Stimulated activated CD4-positive, alpha-beta T cell treated with anti-CD3 and anti-CD28 coated beads, TNF-alpha, amount 100 ng/mL, for 48 hours (primary cell): ENCODE measurements around the gene TCIRG1.
"Not testable (repeated sequence)": the region's sequence is repeated elsewhere in the genome, so short reads cannot be mapped to it uniquely, and the experiment has no call there.

Experiments used
- DNase-seq, 3 donors: peaks; one replicate each; pipeline ENCODE4 v3.0.0-alpha.2; 2020; ENCODE audit warnings: low read depth in 3 of 3

The TCIRG1 gene, protein sequence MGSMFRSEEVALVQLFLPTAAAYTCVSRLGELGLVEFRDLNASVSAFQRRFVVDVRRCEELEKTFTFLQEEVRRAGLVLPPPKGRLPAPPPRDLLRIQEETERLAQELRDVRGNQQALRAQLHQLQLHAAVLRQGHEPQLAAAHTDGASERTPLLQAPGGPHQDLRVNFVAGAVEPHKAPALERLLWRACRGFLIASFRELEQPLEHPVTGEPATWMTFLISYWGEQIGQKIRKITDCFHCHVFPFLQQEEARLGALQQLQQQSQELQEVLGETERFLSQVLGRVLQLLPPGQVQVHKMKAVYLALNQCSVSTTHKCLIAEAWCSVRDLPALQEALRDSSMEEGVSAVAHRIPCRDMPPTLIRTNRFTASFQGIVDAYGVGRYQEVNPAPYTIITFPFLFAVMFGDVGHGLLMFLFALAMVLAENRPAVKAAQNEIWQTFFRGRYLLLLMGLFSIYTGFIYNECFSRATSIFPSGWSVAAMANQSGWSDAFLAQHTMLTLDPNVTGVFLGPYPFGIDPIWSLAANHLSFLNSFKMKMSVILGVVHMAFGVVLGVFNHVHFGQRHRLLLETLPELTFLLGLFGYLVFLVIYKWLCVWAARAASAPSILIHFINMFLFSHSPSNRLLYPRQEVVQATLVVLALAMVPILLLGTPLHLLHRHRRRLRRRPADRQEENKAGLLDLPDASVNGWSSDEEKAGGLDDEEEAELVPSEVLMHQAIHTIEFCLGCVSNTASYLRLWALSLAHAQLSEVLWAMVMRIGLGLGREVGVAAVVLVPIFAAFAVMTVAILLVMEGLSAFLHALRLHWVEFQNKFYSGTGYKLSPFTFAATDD

DNA sequence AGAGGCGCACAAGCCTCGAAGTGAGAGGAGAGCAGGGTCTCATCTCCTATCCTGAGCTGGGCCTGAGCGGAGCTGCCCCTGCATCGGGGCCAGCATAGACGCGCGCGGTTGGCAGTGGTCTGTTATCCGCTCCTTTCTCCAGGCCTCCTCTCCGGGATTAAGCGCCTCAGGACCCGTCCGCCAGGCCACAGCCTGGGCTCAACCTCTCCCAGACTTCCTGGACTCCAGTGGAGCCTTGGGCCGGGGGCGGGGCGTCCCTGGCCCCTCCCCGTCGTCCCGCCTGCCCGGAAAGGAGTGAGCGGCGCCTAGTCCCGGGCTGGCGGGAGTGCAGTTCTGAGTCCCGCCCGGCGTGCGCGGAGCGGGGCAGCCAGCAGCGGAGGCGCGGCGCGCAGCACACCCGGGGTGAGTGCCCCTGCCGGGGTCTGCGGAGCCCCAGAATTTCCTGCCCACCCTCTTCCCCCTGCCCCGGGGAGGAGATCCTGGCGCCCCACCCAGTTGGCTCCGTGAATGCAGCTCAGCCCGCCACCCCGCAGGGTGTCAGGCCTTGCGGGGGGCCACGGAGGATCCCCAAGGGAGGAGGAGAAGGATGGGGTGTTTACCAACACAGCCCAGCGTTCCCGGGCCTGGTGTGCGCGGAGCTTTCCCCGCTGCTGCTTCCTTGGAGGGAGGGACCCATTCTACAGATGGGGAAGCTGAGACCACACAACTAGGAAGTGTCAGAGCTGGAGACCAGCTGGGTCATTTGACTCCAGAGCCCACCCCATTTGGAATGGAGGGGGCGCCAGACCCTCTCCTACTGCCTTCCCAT lies at the start of gene TCIRG1:
TCIRG1 (plus strand) TSS at position 308 of the 808 bp plus-strand sequence. CDS start 2,247 bp downstream, outside the sequence.
- DNase-seq: peak in 2 of 3 donors; percentile 41 to 59

- not testable (repeated sequence) for DNase-seq
These were observed 48.1 kb upstream of the TCIRG1 start for GRCh38 chr11:67990546-67991346.

- DNase-seq: not testable (repeated sequence)
These were observed 47.3 kb upstream of the TCIRG1 start for GRCh38 chr11:67991347-67992121.

DNA sequence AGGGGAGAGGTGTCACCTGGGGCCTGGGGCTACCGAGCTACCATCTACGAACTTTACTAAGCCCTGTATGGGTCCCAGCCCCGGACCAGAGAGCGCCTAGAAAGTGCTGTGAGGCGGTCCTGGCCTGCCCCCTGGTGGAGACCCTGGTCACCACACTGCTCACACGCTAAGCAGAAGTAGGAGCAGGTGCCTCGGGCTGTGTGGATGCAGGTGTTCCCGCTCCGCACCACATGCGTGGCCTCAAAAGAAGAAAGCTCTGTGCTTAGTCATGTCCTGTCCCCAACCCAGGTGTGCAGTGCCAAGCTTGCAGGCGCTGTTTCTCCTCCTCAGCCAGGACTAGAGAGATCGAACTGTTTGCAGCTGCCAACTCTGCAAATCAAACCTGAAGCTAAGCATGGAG lies 45.0 kb upstream of the TCIRG1 start:
- DNase-seq: peak in 1 of 3 donors; percentile 16

GRCh38 chr11:67994387-67994786 lies 44.4 kb upstream of the TCIRG1 start:
- DNase-seq: not testable (repeated sequence)

GRCh38 chr11:67995129-67995528 lies 43.7 kb upstream of the TCIRG1 start:
- DNase-seq: not testable (repeated sequence)

DNA sequence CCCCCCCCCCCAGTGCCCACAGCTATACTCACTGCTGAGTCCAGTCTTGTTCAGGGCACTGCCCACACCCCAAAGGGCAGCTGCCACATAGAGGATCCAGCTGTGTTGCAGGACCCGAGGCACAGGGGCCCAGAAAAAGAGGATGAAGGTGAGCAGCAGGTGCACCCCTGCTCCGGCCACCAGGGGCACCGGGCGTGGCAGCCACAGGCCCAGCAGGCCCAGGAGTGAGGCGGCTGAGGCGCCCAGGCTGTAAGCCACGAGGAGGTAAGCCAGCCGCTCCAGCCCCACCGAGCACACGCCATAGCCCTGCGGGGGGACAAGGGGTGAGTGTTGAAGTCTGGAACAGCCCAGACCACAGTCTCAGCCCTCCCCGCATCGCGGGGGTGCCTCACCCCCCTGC lies 43.2 kb upstream of the TCIRG1 start:
- DNase-seq: not testable (repeated sequence)

GRCh38 chr11:67996051-67996450 lies 42.8 kb upstream of the TCIRG1 start:
- DNase-seq: no peak

DNA sequence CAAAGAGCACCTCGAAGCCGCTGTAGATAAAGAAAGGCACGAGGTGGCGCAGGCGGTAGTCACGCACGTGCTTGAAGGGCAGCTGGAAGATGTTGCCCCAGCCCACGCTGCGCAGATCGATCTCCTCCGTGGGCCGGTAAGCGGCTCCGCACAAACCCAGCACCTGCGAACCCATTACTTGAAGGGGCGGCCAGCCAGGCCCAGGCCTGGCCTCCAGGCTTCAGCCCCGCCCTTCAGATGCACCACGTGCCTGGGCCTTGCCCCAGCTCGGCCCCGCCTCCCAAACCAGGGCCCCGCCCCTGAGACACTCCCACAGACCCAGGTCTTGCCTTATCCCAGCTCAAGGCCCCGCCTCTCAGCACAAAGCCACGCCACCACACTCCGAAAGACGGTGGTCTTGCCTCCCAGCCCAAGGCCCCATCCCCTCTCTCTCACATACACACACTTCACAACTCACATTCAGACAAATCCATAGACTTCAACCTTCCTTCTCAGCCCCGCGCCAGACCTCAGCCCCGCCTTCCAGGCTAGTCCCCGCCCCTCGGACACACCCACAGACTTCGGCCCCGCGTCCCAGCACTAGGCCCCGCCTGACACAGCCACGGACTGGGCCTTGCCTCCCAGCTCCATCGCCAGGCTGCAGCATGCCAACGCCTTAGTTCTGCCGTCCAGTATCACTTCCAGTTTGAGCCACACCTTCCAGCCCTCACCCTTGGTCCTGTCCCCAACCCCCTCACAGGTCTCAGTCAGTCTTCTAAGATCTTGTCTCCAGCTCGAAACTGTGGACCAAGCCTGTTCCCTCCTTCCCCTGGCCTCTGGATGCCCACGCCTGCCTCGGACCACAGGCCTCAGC lies 42.0 kb upstream of the TCIRG1 start:
- DNase-seq: peak in 1 of 3 donors; percentile 34

GRCh38 chr11:67997475-67997921 lies 41.3 kb upstream of the TCIRG1 start:
- no peak for DNase-seq

GRCh38 chr11:67998150-67999045 lies 40.4 kb upstream of the TCIRG1 start:
- DNase-seq: no peak

GRCh38 chr11:67999201-67999629 lies 39.6 kb upstream of the TCIRG1 start:
- no peak for DNase-seq

- DNase-seq: no peak
These were observed 39.1 kb upstream of the TCIRG1 start for GRCh38 chr11:67999704-68000103.

- DNase-seq: no peak
These were observed 36.3 kb upstream of the TCIRG1 start for GRCh38 chr11:68002575-68002937.

DNA sequence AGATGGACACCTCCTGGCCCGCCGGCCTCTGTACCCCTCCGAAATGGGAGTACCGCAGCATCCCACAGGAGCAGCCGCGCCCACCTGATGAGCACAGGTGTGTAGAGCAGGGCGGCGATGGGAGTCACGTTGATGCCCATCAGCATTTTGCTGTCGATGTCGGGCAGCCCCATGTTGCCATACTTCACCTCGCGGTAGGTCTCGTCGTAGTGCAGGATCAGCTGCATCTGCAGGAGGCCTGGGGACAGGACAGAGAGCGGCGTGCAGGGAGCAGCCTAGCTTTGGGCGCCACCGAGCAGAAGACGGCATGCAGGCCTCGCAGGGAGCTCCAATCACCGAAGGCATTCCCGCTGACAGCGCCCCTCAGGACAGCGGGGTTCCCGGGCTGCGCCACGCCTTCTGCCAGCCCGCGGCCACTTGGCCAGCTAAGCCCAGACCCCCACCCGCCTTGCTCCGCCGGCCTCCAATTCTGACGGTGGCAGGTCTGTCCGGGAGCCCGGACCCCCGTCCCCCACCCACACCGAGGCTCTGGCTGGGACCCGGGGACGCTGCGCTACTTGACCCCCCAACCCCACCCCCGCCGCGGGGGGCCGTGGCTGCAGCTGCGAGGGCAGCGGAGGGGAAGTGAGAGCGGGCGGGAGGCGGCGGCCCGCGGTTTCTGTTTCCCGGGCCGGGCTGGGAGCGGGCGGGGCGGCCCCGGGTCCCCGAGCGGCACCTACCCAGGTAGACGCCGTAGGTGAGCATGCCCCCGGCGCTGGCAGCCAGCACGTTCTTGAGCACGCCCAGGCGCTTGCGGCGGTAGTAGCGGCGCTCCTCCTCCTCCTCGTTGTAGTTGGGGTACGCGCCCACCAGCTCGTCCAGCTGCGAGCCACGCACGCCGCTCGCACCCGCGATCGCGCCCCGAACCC lies 35.6 kb upstream of the TCIRG1 start:
- peak in 1 of 3 donors; percentile 46 for DNase-seq

DNA sequence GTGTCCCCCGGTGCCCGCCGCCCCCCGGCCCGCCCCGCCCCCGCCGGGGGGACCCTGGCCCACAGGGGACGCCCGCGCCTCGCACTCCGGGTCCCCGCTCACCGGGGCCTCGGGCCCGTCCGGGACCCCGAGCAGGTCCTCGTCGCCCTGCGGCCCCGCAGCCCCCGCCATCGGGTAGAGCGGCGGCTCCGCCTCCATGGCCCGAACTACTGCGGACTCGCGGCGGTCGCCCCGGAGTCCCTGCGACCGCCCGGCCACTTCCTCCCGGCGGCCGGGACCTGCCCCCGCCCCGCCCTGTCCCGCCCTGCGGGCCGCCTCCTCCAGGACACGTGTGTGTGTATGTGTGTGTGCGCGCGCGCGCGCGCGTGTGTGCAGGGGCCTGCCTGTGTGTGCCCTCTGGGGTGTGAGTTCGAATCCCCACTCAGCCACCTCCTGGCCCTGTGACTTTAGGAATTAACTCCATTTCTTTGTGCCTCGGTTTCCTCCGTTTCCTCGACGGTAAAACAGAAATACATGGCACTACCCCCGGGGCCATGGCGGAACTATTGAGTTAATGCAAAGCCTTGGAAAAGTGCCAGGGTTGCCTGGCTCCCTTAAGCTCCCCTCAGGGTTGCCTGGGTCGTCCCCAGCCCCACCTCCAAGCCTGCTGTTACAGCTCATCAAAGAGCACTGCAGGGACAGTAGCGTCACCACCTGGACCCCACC lies 34.8 kb upstream of the TCIRG1 start, which contains the start of gene UNC93B1:
UNC93B1 (minus strand) TSS at position 252 of the 705 bp plus-strand sequence; CDS start at position 198, 54 bp downstream.
- peak; percentile 69 to 83 (median 74) for DNase-seq
